IPS-18c (cell line): ENCODE measurements around the gene TBC1D8.

Experiments
- H3K4me3 ChIP-seq: 2 replicates; pipeline ENCODE4 v1.7.0; 2013; ENCODE audit warnings: low read depth, mild to moderate bottlenecking, low read length, moderate library complexity; ENCODE audit not compliant: insufficient read depth
- H3K9me3 ChIP-seq: one replicate; pipeline ENCODE4 v1.6.1; 2013; ENCODE audit warnings: mild to moderate bottlenecking, low read length, moderate library complexity; ENCODE audit not compliant: control insufficient read depth, insufficient read depth

TBC1D8 gene

DNA sequence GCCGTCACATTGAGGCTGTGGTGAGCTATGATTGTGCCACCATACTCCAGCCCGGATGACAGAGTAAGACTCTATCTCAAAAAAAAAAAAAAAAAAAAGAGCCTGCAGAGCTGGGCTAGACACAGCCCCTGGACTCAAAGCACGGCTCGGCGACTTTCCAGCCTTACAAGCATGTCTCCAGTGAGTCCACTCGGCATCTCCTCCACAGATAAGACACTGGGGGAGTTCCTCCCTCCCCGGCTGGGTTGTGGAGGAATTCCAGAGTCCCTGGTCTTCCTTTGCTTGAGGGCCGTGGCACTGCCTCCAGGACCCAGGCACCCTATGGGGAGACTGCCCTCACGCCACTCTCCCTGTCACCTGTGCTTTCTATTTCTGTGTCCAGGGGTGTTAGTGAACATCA, 180.0 kb downstream of the TBC1D8 start:
- no peaks in the 10 kb centered on the region for H3K9me3 ChIP-seq
- H3K4me3 ChIP-seq: no peak overlapping the region

DNA sequence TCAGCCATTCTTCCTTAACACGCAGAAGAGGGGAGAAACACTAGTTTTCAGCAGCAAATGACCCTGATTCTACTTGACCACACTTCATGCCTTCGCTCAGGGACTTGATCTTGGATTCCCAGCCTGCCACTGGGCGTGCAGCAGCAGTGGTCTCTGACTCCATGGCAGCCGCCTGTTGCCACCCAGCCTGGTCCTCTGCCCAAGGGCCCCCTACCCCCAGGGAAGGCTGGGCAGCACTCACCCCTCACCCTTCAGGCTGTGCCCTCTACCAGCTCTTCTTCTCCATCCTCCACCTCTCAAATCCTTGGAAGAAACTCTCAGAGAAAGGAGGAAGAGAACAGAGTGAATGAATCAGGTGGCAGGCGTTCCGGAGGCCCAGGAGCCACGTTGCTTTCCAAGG, 181.2 kb downstream of the TBC1D8 start:
- Histone ChIP-seq H3K9me3 (no peaks in the 10 kb centered on the region), H3K4me3 (no peak overlapping the region)

DNA sequence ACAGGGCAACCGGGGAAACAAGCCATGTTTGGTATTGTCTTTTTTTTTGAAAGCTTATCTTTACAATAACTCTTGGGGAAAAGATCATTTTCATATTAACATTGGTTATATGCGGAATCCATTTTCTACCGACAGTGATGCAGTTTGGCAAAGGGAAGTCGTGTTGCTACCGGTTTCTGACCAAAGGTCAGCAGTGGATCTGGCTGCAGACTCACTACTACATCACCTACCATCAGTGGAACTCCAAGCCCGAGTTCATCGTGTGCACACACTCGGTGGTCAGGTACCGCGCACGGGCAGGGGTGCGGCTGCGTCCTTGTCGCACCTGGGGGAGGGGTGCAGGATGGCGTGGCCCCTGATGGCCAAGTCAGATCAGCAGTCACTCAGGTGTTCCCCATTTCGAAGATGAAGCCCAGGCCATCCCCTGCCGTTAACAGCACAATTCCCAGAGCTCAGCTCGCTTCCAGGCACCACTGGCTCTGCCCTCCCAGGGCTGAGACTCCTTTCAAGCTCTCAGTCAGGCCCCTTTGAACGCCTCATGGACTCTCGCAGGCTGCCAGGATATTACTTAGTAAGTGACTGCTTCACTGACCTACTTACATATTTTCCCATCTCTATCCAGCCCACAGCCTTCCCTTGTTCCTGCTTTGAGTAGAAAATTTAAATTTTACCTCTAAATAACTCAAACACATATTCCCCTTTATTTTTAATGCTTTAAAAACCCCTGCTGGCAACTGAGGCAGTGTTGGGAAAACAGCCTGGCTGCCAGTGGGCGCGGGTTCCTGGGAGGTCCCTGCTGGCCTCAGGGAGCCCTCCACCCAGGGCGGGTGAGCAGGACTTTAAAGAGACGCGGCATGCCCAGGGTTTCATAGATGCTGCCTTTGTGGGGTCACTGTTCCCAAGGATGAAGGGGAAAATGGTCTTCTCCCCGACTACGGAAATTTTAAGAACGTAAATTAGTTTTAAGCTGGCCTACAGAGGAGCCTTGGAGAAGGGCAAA, 182.7 kb downstream of the TBC1D8 start:
- Histone ChIP-seq H3K4me3 (no peak overlapping the region), H3K9me3 (no peaks in the 10 kb centered on the region)

DNA sequence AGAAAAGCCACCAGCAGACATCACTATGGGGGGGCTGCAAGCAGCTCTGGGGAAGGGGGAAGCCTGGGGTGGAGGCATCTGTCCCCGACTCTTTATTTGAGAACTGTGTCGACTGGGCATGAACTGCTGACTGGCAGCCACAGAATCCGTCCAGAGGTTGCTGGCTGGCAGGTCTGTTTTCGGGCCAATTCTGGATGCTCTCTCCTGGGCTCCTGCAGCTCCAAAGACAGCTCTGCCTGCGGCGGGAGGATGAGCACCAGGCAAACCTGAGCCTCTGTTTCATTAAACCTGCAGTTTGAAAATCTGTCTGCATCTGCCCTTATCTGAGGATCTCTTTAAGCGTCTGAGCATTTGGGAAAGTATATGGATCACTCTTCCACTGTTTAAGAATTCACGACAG, 183.5 kb downstream of the TBC1D8 start:
- Histone ChIP-seq H3K9me3 (no peaks in the 10 kb centered on the region), H3K4me3 (no peak overlapping the region)

DNA sequence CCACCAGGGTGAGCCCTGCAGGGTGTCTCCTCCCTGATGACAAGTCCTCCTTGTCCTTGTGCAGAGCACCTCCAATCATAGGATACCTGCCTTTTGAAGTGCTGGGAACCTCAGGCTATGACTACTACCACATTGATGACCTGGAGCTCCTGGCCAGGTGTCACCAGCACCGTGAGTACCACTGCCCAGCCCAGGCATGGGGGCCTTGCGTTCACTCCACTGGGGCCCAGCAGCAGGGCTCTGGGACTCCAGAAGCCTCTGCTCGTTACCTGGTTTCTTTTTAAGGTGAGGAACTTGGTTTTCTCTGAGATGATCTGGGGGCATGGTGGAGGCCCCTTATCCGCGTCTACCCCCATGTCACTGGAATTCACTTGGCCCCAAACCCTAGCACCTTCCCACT, 185.6 kb downstream of the TBC1D8 start:
- H3K4me3 ChIP-seq: no peak overlapping the region
- no peaks in the 10 kb centered on the region for H3K9me3 ChIP-seq

DNA sequence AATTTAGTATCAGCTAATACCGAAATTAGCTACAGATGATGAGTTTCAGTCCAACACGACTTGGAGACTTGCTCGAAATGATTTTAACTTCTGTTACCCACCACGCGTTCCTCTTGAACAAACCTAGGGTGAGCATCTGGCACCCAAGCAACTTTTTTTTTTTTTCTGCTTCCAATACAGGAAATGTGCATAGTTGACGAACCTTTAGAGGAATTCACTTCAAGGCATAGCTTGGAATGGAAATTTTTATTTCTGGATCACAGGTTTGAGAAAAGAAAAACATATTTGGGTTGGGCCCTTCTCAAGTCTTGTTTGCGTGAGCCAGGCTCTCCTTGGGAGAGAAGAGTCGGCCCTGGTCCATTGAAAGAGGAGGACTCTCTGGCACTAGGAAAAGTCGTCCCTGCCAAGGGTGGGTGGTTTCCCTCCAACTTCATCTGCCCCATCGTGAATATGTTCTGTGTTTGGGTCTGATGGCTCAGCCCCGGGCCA, 186.5 kb downstream of the TBC1D8 start:
- no peak overlapping the region for H3K4me3 ChIP-seq

DNA sequence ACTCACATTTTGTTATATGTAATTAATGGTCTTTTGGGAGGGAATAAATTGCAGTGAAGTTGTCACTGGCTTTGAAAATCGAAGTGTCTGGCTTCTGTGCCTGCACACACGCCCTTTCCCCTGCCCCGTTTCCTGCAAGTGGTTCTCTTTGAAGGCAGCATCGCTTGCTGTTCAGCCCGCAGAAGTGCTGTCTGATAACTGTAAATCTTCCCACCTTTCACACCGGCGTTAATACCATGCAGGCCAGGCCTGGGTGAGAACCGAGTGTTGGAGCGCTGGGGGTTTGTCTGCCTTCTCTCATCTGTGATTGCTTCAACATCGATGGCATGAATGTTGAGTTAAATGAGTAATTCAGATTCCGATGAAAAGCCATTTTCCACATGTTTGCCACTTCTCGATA, 187.0 kb downstream of the TBC1D8 start:
- no peak overlapping the region for H3K4me3 ChIP-seq
- no peaks in the 10 kb centered on the region for H3K9me3 ChIP-seq

More for the DNA sequence above, 186.5 kb downstream of the TBC1D8 start:
- no peaks in the 10 kb centered on the region for H3K9me3 ChIP-seq

DNA sequence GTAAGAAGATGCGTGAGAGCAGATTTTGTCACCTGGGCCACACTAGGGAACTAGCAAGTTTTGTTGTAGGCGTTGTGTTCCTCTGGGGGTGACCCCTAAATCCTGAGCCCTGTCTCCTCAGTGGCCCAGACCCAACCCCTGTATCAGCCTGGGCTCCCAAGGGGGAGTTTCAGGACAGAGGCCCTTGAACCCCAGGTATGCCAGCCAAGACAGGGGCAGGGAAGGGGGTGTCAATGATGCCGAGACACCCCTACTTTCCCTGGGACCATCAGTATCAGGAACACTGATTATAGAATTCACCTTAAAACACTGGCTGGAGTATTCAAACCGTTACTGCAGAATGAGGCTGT, 188.2 kb downstream of the TBC1D8 start:
- no peak overlapping the region for H3K4me3 ChIP-seq
- H3K9me3 ChIP-seq: no peaks in the 10 kb centered on the region

DNA sequence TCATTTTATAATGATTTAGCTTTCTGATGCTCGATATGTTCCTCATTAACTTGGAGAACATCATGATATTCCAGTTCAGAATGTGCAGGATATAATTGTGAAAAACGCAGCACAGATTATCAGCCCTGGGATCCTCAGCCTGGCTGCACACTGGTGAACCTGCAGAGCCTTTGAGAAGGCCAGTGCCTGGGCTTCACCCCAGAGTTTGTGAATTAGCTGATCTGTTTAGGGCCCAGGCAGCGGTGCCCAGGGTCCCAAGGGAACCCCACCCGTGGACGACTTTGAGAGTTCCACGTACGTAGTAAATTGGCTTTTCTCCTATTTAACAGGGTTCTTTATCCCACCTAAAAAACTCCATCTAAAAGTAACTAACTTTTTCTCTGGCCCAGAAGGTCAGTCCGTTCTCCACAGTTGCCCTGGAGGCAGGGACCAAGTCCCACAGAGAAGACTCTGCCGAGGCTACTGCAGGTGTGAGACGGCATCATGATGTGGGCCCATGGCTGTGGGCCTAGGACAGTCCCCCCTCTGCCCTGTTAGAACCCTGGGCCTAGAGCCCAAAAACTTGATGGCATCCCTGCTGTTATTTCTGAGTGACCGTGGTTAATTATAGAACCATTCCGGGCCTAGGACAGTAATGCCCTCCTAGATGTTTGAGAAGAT, 188.7 kb downstream of the TBC1D8 start:
- no peak overlapping the region for H3K4me3 ChIP-seq
- no peaks in the 10 kb centered on the region for H3K9me3 ChIP-seq

DNA sequence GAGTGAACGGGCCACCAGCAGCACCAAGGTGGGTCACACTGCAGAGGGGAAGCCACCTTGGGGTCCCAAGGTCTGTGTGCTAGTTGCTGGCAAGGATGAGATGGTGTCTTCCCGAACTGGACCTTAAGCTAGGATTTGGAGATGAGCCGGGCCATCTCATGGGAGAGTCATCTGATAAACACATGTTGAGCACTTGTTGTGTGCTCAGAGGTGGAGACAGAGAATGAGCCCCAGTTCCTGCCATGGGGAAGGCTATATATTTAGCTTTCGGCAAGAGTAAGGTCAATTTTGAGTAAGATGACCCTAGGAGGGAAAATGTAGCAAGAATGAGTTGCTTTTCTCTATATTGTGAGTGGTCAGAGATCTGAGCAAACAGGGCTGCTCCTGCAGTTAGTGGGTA, 190.5 kb downstream of the TBC1D8 start:
- Histone ChIP-seq H3K9me3 (no peaks in the 10 kb centered on the region), H3K4me3 (no peak overlapping the region)

DNA sequence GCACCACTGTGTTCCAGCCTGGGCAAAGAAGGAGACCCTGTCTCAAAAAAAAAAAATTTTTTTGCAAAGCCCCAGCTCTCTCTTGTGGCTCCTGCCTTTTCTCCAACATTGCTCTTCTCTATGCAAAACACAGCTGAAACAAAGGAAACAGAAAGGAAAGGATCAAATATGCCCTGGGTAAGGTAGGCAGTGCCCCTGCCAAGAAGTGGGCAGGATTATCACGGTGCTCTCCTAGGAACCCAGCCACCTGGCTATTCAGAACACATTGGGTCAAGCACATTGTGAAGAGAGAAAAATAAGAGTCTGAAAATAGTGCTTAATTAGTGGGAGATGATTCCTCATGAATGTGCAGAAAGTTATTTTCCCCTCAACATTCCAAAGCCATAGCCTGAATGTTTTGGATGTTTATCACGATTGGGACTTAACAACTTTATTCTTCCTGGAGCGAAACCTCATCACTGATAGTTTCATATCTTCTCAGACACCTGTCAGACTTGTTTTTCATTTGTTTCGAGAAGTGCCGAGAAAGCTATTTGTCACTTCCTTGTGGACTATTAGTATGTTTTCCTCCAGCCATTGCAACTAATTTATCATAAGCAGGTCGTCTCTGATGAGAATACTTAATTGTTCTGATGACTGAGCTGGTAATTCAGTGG, 191.8 kb downstream of the TBC1D8 start:
- no peak overlapping the region for H3K4me3 ChIP-seq
- no peaks in the 10 kb centered on the region for H3K9me3 ChIP-seq

DNA sequence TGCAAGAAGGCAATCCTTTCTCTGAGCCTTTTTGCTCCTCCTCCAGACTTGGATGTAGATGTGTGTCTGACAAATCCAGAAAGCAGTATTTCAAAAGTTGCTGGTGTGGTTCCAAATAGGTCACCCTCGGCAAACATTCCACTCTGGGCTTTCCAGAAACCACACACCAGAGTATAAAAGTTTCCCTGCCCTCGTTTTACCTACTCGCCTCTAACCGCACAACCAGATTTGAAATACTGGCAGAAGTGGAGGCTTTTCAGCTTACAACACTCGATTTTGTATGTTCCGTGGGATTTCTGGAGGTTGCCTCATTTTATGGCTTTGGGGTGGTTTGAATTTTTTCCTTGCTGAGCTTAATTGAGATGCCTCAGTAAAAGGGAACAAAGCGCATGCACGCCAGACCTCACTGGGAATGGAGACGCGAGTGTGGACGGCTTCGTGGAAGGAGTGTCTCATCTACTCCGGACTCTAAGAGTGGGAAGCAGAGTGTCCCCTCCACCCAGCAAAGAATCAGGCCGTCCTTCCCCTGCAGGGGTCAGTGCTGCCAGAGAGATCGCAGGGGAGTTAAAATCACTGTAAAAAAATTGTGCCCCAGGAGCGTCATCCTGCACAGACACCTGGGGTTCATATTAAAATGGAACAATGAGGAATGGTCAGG, 193.1 kb downstream of the TBC1D8 start:
- H3K4me3 ChIP-seq: no peak overlapping the region
- no peaks in the 10 kb centered on the region for H3K9me3 ChIP-seq
